Mononuclear cell (primary cell): ENCODE data around the gene STYK1. TPM values are rescaled to one million over a fixed set of nuclear protein-coding genes. Genes with fewer than 3 reads are reported as not detected.
"Not testable (repeated sequence)": the region's sequence is repeated elsewhere in the genome, so short reads cannot be mapped to it uniquely, and the experiment has no call there.

Experiments
- H3K27me3 ChIP-seq: 2 replicates; pipeline ENCODE4 v1.6.0; 2011; ENCODE audit warnings: low read length, control low read depth; ENCODE audit not compliant: insufficient read depth
- H3K4me1 ChIP-seq: 2 replicates; pipeline ENCODE4 v1.5.1; 2011; ENCODE audit warnings: mild to moderate bottlenecking, low read length, control low read depth; ENCODE audit not compliant: insufficient read depth
- H3K4me3 ChIP-seq: 2 replicates; pipeline ENCODE4 v1.5.1; 2011; ENCODE audit warnings: mild to moderate bottlenecking, low read length, moderate library complexity
- H3K9me3 ChIP-seq: 2 replicates; pipeline ENCODE4 v1.5.1; 2011; ENCODE audit warnings: low read depth, mild to moderate bottlenecking, control low read depth, low read length
- total RNA-seq: library from RNA; depleted of rRNA; stranded (reverse); fragments of >200 nt; gene quantifications from one replicate; pipeline ENCODE4 v1.2.3, GENCODE V29; 2012

STYK1 gene
- total RNA-seq, 1 donor, result 0.10 TPM

DNA sequence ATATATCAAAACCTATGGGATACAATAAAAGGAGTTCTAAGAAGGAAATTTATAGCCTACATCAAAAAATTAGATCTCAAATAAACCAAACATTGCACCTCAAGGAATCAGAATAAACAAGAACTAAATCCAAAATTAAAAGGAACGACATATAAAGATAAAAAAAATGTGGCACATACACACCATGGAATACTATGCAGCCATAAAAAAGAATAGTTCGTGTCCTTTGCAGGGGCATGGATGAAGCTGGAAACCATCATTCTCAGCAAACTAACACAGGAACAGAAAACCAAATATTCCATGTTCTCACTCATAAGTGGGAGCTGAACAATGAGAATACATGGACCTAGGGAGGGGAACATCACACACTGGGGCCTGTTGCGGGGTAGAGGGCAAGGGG lies 91.7 kb downstream of the STYK1 start:
- H3K9me3 ChIP-seq, H3K27me3 ChIP-seq, H3K4me1 ChIP-seq, H3K4me3 ChIP-seq: not testable (repeated sequence)

DNA sequence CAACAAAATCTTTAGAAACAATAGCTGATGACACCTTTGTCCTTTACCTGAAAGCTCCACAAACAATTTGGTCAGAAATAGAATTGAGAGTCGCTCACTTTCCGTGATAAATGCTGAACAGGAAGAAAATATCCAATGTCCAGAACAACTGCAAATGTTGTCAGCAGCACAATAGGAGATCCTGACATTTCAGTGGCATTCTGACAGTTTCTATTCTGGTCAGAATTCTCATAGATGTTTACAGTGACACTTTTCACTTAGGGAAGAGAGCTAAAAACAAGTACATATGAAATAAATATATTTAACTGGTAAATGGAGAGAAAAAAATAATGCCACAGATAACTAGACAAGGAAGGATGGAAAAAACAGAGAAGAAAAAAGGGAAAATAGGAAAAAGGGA lies 99.5 kb downstream of the STYK1 start:
- no peaks in the 10 kb centered on the region for H3K27me3 ChIP-seq
- no peak overlapping the region for H3K4me3 ChIP-seq
- no peaks in the 10 kb centered on the region for H3K4me1 ChIP-seq
- H3K9me3 ChIP-seq, result no peaks in the 10 kb centered on the region

DNA sequence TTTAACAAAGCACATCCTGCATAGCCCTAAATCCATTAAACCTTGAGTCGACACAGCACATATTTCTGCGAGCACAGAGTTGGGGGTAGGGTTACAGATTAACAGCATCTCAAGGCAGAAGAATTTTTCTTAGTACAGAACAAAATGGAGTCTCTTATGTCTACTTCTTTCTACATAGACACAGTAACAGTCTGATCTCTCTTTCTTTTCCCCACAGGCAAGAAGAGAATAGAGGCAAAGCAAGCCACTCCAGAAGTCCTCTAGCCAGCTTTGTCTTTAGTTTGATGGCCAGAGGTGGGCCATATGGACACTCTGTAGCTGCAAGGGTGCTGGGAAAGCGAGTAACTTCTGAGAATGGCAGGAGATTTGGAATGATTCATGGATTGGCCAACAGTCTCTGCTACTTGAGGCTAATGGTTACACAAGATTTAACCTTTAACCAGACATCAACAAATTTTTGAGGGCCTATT lies 101.8 kb downstream of the STYK1 start:
- not testable (repeated sequence) for H3K4me1 ChIP-seq, H3K4me3 ChIP-seq, H3K9me3 ChIP-seq, H3K27me3 ChIP-seq

DNA sequence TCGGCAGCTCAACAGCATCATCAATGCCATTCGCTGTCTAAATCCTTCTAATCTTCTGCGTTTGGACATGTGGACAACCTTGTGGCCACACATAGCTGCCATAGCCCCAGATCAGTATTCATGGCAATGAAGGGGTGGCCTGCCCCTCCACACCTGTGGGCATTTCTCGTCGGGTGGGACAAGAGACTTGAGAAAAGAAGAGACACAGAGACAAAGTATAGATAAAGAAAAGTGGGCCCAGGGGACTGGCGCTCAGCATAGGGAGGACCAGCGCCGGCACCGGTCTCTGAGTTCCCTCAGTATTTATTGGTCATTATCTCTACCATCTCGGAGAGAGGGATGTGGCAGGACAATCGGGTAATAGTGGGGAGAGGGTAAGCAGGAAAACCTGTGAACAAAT lies 102.7 kb downstream of the STYK1 start:
- H3K4me3 ChIP-seq, result no peak overlapping the region
- H3K27me3 ChIP-seq, result no peaks in the 10 kb centered on the region
- H3K4me1 ChIP-seq, result no peaks in the 10 kb centered on the region
- H3K9me3 ChIP-seq, result no peaks in the 10 kb centered on the region

Other genes starting within 250 kb of the STYK1 start
- 3.6 TPM for gene KLRC2, start 238.0 kb downstream of the STYK1 start, total RNA-seq
- gene KLRC1, start 220.7 kb downstream of the STYK1 start, total RNA-seq, result 6.4 TPM
- 19.1 TPM for gene EIF2S3B, start 168.2 kb downstream of the STYK1 start, total RNA-seq
- gene MAGOHB, start 60.4 kb downstream of the STYK1 start, total RNA-seq, result 10.1 TPM
- gene YBX3, start 49.3 kb upstream of the STYK1 start, total RNA-seq, result 141 TPM
- gene TAS2R7, start 128.6 kb upstream of the STYK1 start, total RNA-seq, result not detected
- 0.21 TPM for gene TAS2R8, start 133.2 kb upstream of the STYK1 start, total RNA-seq
- gene TAS2R9, start 136.1 kb upstream of the STYK1 start, total RNA-seq, result not detected
- 0.31 TPM for gene TAS2R10, start 152.3 kb upstream of the STYK1 start, total RNA-seq
- gene PRR4, start 175.4 kb upstream of the STYK1 start, total RNA-seq, result 0.52 TPM
- gene PRH1, start 210.2 kb upstream of the STYK1 start, total RNA-seq, result 24.2 TPM
- gene TAS2R13, start 235.5 kb upstream of the STYK1 start, total RNA-seq, result 0.94 TPM